OCI-LY7 (cell line): ENCODE measurements around the gene ITGB6. TPM values are rescaled to one million over a fixed set of nuclear protein-coding genes. Genes with fewer than 3 reads are reported as not detected.

ENCODE experiments used
- BruUV-seq: library from RNA; stranded (reverse); fragments of 400-500 nt; replicated peaks from 2 replicates; lab custom pipeline; 2021; lab: Mats Ljungman, UMichigan
- CTCF ChIA-PET: fragments of 300-600 bp; sonication (Branson Sonifier 250); formaldehyde crosslinking; loops from one replicate; lab custom pipeline; 2022; ENCODE audit warnings: antibody characterized with exemption; ENCODE audit not compliant: unreplicated experiment; lab: Charles Lee
- POLR2A ChIA-PET: fragments of 300-600 bp; sonication (Branson Sonifier 250); formaldehyde crosslinking; loops from one replicate; lab custom pipeline; 2022; ENCODE audit warnings: antibody characterized with exemption; lab: Charles Lee
- DNase-seq: peaks from one replicate; pipeline ENCODE4 v3.0.0-alpha.2; 2015; ENCODE audit warnings: low spot score
- H2AFZ ChIP-seq: fragments of 200-600 bp; sonication (generic), shearing (Covaris generic); 2 replicates; pipeline ENCODE4 v1.6.1; 2014; ENCODE audit warnings: mild to moderate bottlenecking, antibody characterized with exemption, low read length, moderate library complexity
- H3K27ac ChIP-seq: fragments of 200-600 bp; sonication (generic); 2 replicates; pipeline ENCODE4 v1.5.1; 2014; ENCODE audit warnings: mixed run types, low read depth, mild to moderate bottlenecking, moderate library complexity, low read length, inconsistent platforms; ENCODE audit not compliant: poor library complexity, severe bottlenecking
- H3K36me3 ChIP-seq: fragments of 200-600 bp; sonication (generic); 2 replicates; pipeline ENCODE4 v1.6.1; 2014; ENCODE audit warnings: mild to moderate bottlenecking, antibody characterized with exemption, low read length, moderate library complexity, mixed read lengths; ENCODE audit not compliant: insufficient read depth
- H3K4me1 ChIP-seq: fragments of 200-600 bp; sonication (generic); 2 replicates; pipeline ENCODE4 v1.5.1; 2014; ENCODE audit warnings: mild to moderate bottlenecking, low read length; ENCODE audit not compliant: insufficient read depth, poor library complexity, severe bottlenecking
- H3K4me2 ChIP-seq: fragments of 200-600 bp; sonication (generic); 2 replicates; pipeline ENCODE4 v1.6.1; 2014; ENCODE audit warnings: mild to moderate bottlenecking, low read length
- H3K4me3 ChIP-seq: fragments of 200-600 bp; sonication (generic); 2 replicates; pipeline ENCODE4 v1.5.1; 2014; ENCODE audit warnings: mild to moderate bottlenecking, low read depth, low read length; ENCODE audit not compliant: poor library complexity, severe bottlenecking
- H3K79me2 ChIP-seq: fragments of 200-600 bp; sonication (generic); 2 replicates; pipeline ENCODE4 v1.6.1; 2016; ENCODE audit warnings: low read depth, mild to moderate bottlenecking, low read length, moderate library complexity, mixed read lengths; ENCODE audit not compliant: insufficient read depth
- H3K9me2 ChIP-seq: fragments of 200-600 bp; sonication (generic); 2 replicates; pipeline ENCODE4 v1.6.1; 2016; ENCODE audit warnings: mild to moderate bottlenecking, low read length, mixed read lengths; ENCODE audit not compliant: insufficient read depth
- H3K9me3 ChIP-seq: fragments of 200-600 bp; sonication (generic); 2 replicates; pipeline ENCODE4 v1.6.1; 2014; ENCODE audit warnings: mild to moderate bottlenecking, mixed run types, low read length, mixed read lengths
- H4K20me1 ChIP-seq: fragments of 200-600 bp; sonication (generic); 2 replicates; pipeline ENCODE4 v1.6.1; 2014; ENCODE audit warnings: mild to moderate bottlenecking, antibody characterized with exemption, low read length, moderate library complexity, mixed read lengths; ENCODE audit not compliant: insufficient read depth
- CTCF ChIP-seq: fragments of 200-600 bp; sonication (generic); conservative IDR thresholded peaks from 2 replicates; pipeline ENCODE4 v1.5.1; 2014; ENCODE audit warnings: mild to moderate bottlenecking, antibody characterized with exemption, low read length, moderate library complexity, mixed read lengths
- EZH2phosphoT487 ChIP-seq: fragments of 200-600 bp; sonication (generic); IDR thresholded peaks from 2 replicates; pipeline ENCODE4 v1.6.1; 2018; ENCODE audit warnings: low read depth, borderline replicate concordance, mild to moderate bottlenecking, mixed run types, antibody characterized with exemption, low read length, moderate library complexity, mixed read lengths
- intact Hi-C: fragments of 100-400 bp; cut with micrococcal nuclease; formaldehyde crosslinking; loops from one replicate; pipeline ENCODE4 v1.10.0; 2022; ENCODE audit not compliant: unreplicated experiment
- total RNA-seq, 2 experiments: library from RNA; depleted of rRNA in 1 of 2; stranded (reverse); fragments of >200 nt in 1 of 2; shearing (Covaris generic) in 1 of 2; gene quantifications; 2 replicates each; pipeline ENCODE4 v1.2.3, GENCODE V29; 2014 to 2022

ITGB6 gene
- total RNA-seq, 2 experiments from 2014 or later, result not detected

GRCh38 chr2:160224507-160224906 lies 24.4 kb upstream of the ITGB6 start:
- Histone ChIP-seq H3K9me2 (no peaks in the 10 kb centered on the region), H3K4me3 (no peak overlapping the region), H3K4me1 (no peaks in the 10 kb centered on the region), H2AFZ (no peak overlapping the region; the same call in 1 of the 2 replicates), H3K4me2 (no peak overlapping the region), H3K36me3 (no peaks in the 10 kb centered on the region), H3K79me2 (no peaks in the 10 kb centered on the region), H4K20me1 (no peaks in the 10 kb centered on the region), H3K27ac (no peak overlapping the region), H3K9me3 (no peaks in the 10 kb centered on the region)
- no TSS peak for BruUV-seq
- DNase-seq, result no peak
- CTCF ChIA-PET, result no interaction called here
- POLR2A ChIA-PET, result interaction anchor here (0.5 to 1.2 kb wide), 2 partner anchors 14 to 527 kb away, joined by 3 to 4 read pairs; no protein-coding TSS in a partner anchor
- intact Hi-C loops, result no loop called here
- TF ChIP-seq CTCF, result no peak
- TF ChIP-seq EZH2phosphoT487, result no peak

DNA sequence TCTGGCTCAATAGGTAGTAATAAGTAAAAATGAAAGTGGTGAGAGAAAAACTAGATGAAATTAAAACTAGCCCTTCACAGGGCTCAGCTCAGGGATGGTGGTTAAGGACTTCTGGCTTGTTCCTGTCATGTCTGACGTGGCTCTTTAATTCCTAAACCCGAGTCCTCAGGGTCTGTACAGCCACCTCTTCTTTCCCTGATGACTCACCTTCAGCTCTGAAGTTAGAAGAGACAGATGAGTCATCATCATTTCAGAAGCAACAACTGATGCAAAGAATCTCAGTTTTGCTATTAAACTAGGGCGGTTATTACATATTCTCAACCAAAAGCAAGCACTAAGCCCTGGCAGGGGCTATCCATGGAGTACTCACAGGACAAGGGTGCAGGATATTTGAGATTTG lies 24.0 kb upstream of the ITGB6 start:
- Histone ChIP-seq H3K27ac (no peak overlapping the region), H4K20me1 (no peaks in the 10 kb centered on the region), H2AFZ (no peak overlapping the region), H3K9me2 (no peaks in the 10 kb centered on the region), H3K4me1 (no peaks in the 10 kb centered on the region), H3K4me2 (no peak overlapping the region), H3K4me3 (no peak overlapping the region), H3K79me2 (no peaks in the 10 kb centered on the region), H3K9me3 (no peaks in the 10 kb centered on the region), H3K36me3 (no peaks in the 10 kb centered on the region)
- DNase-seq, result no peak
- intact Hi-C loops, result no loop called here
- CTCF ChIA-PET, result no interaction called here
- POLR2A ChIA-PET, result interaction anchor here (1.2 kb wide), 1 partner anchor 14 kb away, joined by 4 read pairs; no protein-coding TSS in a partner anchor
- no TSS peak for BruUV-seq
- TF ChIP-seq CTCF (no peak), EZH2phosphoT487 (no peak)

- H3K36me3 ChIP-seq, result no peaks in the 10 kb centered on the region
- H3K4me1 ChIP-seq, result no peaks in the 10 kb centered on the region
- H3K9me2 ChIP-seq, result no peaks in the 10 kb centered on the region
- ChIA-PET CTCF (no interaction called here), POLR2A (no interaction called here)
- TF ChIP-seq EZH2phosphoT487 (no peak), CTCF (no peak)
- H2AFZ ChIP-seq, result no peak overlapping the region
- no peak overlapping the region for H3K27ac ChIP-seq
- H4K20me1 ChIP-seq, result no peaks in the 10 kb centered on the region
- no peaks in the 10 kb centered on the region for H3K79me2 ChIP-seq
- intact Hi-C loops, result no loop called here
- H3K4me3 ChIP-seq, result no peak overlapping the region
- no TSS peak for BruUV-seq
- H3K9me3 ChIP-seq, result no peaks in the 10 kb centered on the region
- no peak for DNase-seq
- no peak overlapping the region for H3K4me2 ChIP-seq
Observed at GRCh38 chr2:160223560-160223959, 23.5 kb upstream of the ITGB6 start.
